Caco-2 (cell line): Measurements from ENCODE around the gene CPSF6. TPM values are rescaled to one million over a fixed set of nuclear protein-coding genes. Genes with fewer than 3 reads are reported as not detected.

ENCODE experiments used
- BruUV-seq: library from RNA; stranded (reverse); fragments of 400-500 nt; replicated peaks from 2 replicates; lab custom pipeline; 2021; lab: Mats Ljungman, UMichigan
- CTCF ChIA-PET: fragments of 300-600 bp; sonication (Branson Sonifier 250); formaldehyde crosslinking; loops from one replicate; lab custom pipeline; 2022; ENCODE audit warnings: antibody characterized with exemption; lab: Charles Lee
- POLR2A ChIA-PET: fragments of 300-600 bp; sonication (Branson Sonifier 250); formaldehyde crosslinking; loops from one replicate; lab custom pipeline; 2022; ENCODE audit warnings: antibody characterized with exemption; lab: Charles Lee
- DNase-seq, 2 experiments: peaks; one replicate each; pipeline versions ENCODE4 v3.0.0 to v3.0.0-alpha.2; 2020 to 2022
- H3K27me3 ChIP-seq: replicated peaks from 2 replicates; pipeline ENCODE4 v1.6.0; 2011; ENCODE audit warnings: low read length; ENCODE audit not compliant: control insufficient read depth, insufficient read depth
- H3K36me3 ChIP-seq: 2 replicates; pipeline ENCODE4 v1.5.1; 2011; ENCODE audit warnings: low read length; ENCODE audit not compliant: control insufficient read depth, insufficient read depth
- H3K4me1 ChIP-seq: fragments of 250-450 bp; sonication (Bioruptor Pico); 2 replicates; pipeline ENCODE4 v1.5.1; 2020; ENCODE audit warnings: mild to moderate bottlenecking
- H3K4me3 ChIP-seq: 2 replicates; pipeline ENCODE4 v1.5.1; 2011; ENCODE audit warnings: low read depth, mild to moderate bottlenecking, control low read depth, low read length
- H3K9me3 ChIP-seq: fragments of 250-450 bp; sonication (Bioruptor Pico); 2 replicates; pipeline ENCODE4 v1.5.1; 2020; ENCODE audit warnings: mild to moderate bottlenecking, moderate library complexity
- H3K27ac Mint-ChIP-seq: one replicate; pipeline ENCODE4 v1.8.0; 2022; ENCODE audit warnings: mixed read lengths; ENCODE audit not compliant: unreplicated experiment
- H3K27me3 Mint-ChIP-seq: one replicate; pipeline ENCODE4 v1.8.0; 2022; ENCODE audit warnings: mixed read lengths; ENCODE audit not compliant: insufficient read depth, unreplicated experiment
- H3K36me3 Mint-ChIP-seq: one replicate; pipeline ENCODE4 v1.8.0; 2022; ENCODE audit warnings: mild to moderate bottlenecking, mixed read lengths; ENCODE audit not compliant: insufficient read depth, unreplicated experiment
- H3K4me1 Mint-ChIP-seq: one replicate; pipeline ENCODE4 v1.8.0; 2022; ENCODE audit warnings: low read depth, mixed read lengths; ENCODE audit not compliant: unreplicated experiment
- H3K4me3 Mint-ChIP-seq: one replicate; pipeline ENCODE4 v1.8.0; 2022; ENCODE audit warnings: mild to moderate bottlenecking, moderate library complexity, mixed read lengths; ENCODE audit not compliant: unreplicated experiment
- H3K9me3 Mint-ChIP-seq: one replicate; pipeline ENCODE4 v1.8.0; 2022; ENCODE audit warnings: mixed read lengths; ENCODE audit not compliant: unreplicated experiment
- CTCF ChIP-seq, 2 experiments: fragments of 200-600 bp in 1 of 2; IDR thresholded peaks; 1 replicate in 1 of 2; 2 replicates in 1 of 2; pipeline versions ENCODE4 v1.5.1 to v1.8.0; 2011 to 2022; ENCODE audit warnings: antibody characterized with exemption in 1 of 2, control low read depth in 1 of 2, inconsistent platforms in 1 of 2, low read depth in 1 of 2, low read length in 1 of 2, mild to moderate bottlenecking in 1 of 2, moderate library complexity in 1 of 2; ENCODE audit not compliant: insufficient read depth in 1 of 2, severe bottlenecking in 1 of 2, unreplicated experiment in 1 of 2
- intact Hi-C: fragments of 100-400 bp; cut with micrococcal nuclease; formaldehyde crosslinking; loops from one replicate; pipeline ENCODE4 v1.10.0; 2022; ENCODE audit not compliant: unreplicated experiment
- total RNA-seq: library from RNA; stranded (reverse); gene quantifications from 2 replicates; pipeline ENCODE4 v1.2.3, GENCODE V29; 2022

Gene CPSF6
- total RNA-seq, 1 experiment from 2014 or later, result 124 TPM

GRCh38 chr12:69298133-69298532 is 58.8 kb downstream of the CPSF6 start:
- BruUV-seq, result no TSS peak
- no peak for TF ChIP-seq CTCF (IDR thresholded peaks at IDR 0.05; ENCODE audit: insufficient read depth in 1 of 2, low read depth in 1 of 2, low read length in 1 of 2, severe bottlenecking in 1 of 2, unreplicated experiment in 1 of 2)
- Mint-ChIP-seq H3K27me3 (no peaks in the 10 kb centered on the region), H3K9me3 (peaks cover 42% of the 10 kb centered on the region), H3K4me3 (no peak overlapping the region), H3K27ac (no peak overlapping the region), H3K36me3 (peaks cover 6% of the 10 kb centered on the region), H3K4me1 (peaks cover 6% of the 10 kb centered on the region)
- Histone ChIP-seq H3K4me1 (no peaks in the 10 kb centered on the region), H3K4me3 (no peak overlapping the region), H3K9me3 (peaks cover 9% of the 10 kb centered on the region; the same call in 1 of the 2 replicates), H3K36me3 (no peaks in the 10 kb centered on the region), H3K27me3 (no peaks in the 10 kb centered on the region)
- no peak for DNase-seq
- ChIA-PET POLR2A (no interaction called here), CTCF (interaction anchor here (0.6 kb wide), 1 partner anchor 338 kb away, joined by 6 read pairs; no protein-coding TSS in a partner anchor)
- intact Hi-C loops, result no loop called here

GRCh38 chr12:69298947-69299346 is 59.6 kb downstream of the CPSF6 start:
- DNase-seq, result no peak
- H3K27me3 Mint-ChIP-seq, result no peaks in the 10 kb centered on the region
- intact Hi-C loops, result no loop called here
- POLR2A ChIA-PET, result no interaction called here
- H3K9me3 ChIP-seq, result 0 out of 2 replicates have a peak, but pooled peaks cover 9% of the 10 kb centered on the region
- no peaks in the 10 kb centered on the region for H3K27me3 ChIP-seq
- peaks cover 34% of the 10 kb centered on the region for H3K9me3 Mint-ChIP-seq
- H3K4me1 ChIP-seq, result no peaks in the 10 kb centered on the region
- H3K27ac Mint-ChIP-seq, result no peak overlapping the region
- CTCF ChIA-PET, result no interaction called here
- no peak overlapping the region for H3K4me3 Mint-ChIP-seq
- no peaks in the 10 kb centered on the region for H3K36me3 ChIP-seq
- no TSS peak for BruUV-seq
- no peaks in the 10 kb centered on the region for H3K4me1 Mint-ChIP-seq
- no peak overlapping the region for H3K4me3 ChIP-seq
- peaks cover 6% of the 10 kb centered on the region for H3K36me3 Mint-ChIP-seq
- no peak for TF ChIP-seq CTCF (IDR thresholded peaks at IDR 0.05; ENCODE audit: insufficient read depth in 1 of 2, low read depth in 1 of 2, low read length in 1 of 2, severe bottlenecking in 1 of 2, unreplicated experiment in 1 of 2)

GRCh38 chr12:69304284-69304683 is 64.9 kb downstream of the CPSF6 start:
- Histone ChIP-seq H3K4me1 (no peaks in the 10 kb centered on the region), H3K4me3 (no peak overlapping the region), H3K27me3 (no peaks in the 10 kb centered on the region), H3K9me3 (peaks cover 18% of the 10 kb centered on the region), H3K36me3 (no peaks in the 10 kb centered on the region)
- intact Hi-C loops, result no loop called here
- H3K36me3 Mint-ChIP-seq, result no peaks in the 10 kb centered on the region
- H3K4me1 Mint-ChIP-seq, result no peaks in the 10 kb centered on the region
- H3K4me3 Mint-ChIP-seq, result no peak overlapping the region
- DNase-seq, result no peak
- H3K27ac Mint-ChIP-seq, result no peak overlapping the region
- no peak for TF ChIP-seq CTCF (IDR thresholded peaks at IDR 0.05; ENCODE audit: insufficient read depth in 1 of 2, low read depth in 1 of 2, low read length in 1 of 2, severe bottlenecking in 1 of 2, unreplicated experiment in 1 of 2)
- BruUV-seq, result no TSS peak
- H3K27me3 Mint-ChIP-seq, result no peaks in the 10 kb centered on the region
- ChIA-PET POLR2A (no interaction called here), CTCF (no interaction called here)
- H3K9me3 Mint-ChIP-seq, result peaks cover 25% of the 10 kb centered on the region
